Measurements from ENCODE around the gene EEF1G.
"Not testable (repeated sequence)": the region's sequence is repeated elsewhere in the genome, so short reads cannot be mapped to it uniquely, and the experiment has no call there.

DNA sequence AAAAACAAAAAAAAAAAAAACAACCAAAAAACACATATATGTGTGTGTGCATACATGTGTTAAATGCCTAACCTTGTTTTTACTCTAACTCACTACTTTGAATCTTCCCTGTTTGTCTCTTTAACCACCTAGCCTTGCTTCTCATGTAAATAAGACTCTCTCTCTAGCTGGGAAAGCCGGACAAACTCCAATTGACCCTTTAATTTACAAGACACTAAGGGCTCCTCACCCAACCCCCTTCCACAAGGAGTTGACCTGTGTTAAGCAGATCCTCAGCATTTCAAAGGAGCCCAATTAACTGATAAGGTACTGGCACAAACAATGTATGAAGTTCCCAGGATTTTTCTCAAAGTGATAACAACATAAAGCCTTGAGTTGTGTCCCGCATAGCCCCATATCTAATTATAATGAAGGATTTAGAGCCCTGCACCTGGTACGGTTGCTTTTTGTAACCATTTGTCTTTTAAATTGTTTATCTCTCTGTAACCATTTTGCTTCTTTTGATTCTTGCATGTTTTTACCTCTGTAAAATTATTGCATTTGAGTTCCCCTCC, 11.9 kb downstream of the EEF1G start:
- TF ChIP-seq, protein P1, sequence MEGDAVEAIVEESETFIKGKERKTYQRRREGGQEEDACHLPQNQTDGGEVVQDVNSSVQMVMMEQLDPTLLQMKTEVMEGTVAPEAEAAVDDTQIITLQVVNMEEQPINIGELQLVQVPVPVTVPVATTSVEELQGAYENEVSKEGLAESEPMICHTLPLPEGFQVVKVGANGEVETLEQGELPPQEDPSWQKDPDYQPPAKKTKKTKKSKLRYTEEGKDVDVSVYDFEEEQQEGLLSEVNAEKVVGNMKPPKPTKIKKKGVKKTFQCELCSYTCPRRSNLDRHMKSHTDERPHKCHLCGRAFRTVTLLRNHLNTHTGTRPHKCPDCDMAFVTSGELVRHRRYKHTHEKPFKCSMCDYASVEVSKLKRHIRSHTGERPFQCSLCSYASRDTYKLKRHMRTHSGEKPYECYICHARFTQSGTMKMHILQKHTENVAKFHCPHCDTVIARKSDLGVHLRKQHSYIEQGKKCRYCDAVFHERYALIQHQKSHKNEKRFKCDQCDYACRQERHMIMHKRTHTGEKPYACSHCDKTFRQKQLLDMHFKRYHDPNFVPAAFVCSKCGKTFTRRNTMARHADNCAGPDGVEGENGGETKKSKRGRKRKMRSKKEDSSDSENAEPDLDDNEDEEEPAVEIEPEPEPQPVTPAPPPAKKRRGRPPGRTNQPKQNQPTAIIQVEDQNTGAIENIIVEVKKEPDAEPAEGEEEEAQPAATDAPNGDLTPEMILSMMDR (IDR thresholded peaks at IDR 0.05) = not testable (repeated sequence)
- 0 out of 2 replicates have a peak, but pooled peaks have one; percentile 16 for TF ChIP-seq SP1 (CRISPR knock-in tag; conservative IDR thresholded peaks at IDR 0.05)
- TF ChIP-seq ZNF281 (CRISPR knock-in tag; IDR thresholded peaks at IDR 0.05); GRHL2 (CRISPR knock-in tag; IDR thresholded peaks at IDR 0.05; ENCODE audit: insufficient replicate concordance, severe bottlenecking); ZBTB21 (CRISPR knock-in tag; IDR thresholded peaks at IDR 0.05; ENCODE audit: borderline replicate concordance); ATF1 (CRISPR knock-in tag; IDR thresholded peaks at IDR 0.05); ESRRA (CRISPR knock-in tag; IDR thresholded peaks at IDR 0.05; ENCODE audit: borderline replicate concordance); NR2C2 (CRISPR knock-in tag; IDR thresholded peaks at IDR 0.05); HMGXB4 (CRISPR knock-in tag; IDR thresholded peaks at IDR 0.05); ZNF138 (CRISPR knock-in tag; conservative IDR thresholded peaks at IDR 0.05); TEAD1 (CRISPR knock-in tag; IDR thresholded peaks at IDR 0.05); TP53 (CRISPR knock-in tag; IDR thresholded peaks at IDR 0.05): not testable (repeated sequence)
- TF ChIP-seq, protein P2, sequence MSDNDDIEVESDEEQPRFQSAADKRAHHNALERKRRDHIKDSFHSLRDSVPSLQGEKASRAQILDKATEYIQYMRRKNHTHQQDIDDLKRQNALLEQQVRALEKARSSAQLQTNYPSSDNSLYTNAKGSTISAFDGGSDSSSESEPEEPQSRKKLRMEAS (CRISPR knock-in tag; IDR thresholded peaks at IDR 0.05) = not testable (repeated sequence)
- TF ChIP-seq, protein P3, sequence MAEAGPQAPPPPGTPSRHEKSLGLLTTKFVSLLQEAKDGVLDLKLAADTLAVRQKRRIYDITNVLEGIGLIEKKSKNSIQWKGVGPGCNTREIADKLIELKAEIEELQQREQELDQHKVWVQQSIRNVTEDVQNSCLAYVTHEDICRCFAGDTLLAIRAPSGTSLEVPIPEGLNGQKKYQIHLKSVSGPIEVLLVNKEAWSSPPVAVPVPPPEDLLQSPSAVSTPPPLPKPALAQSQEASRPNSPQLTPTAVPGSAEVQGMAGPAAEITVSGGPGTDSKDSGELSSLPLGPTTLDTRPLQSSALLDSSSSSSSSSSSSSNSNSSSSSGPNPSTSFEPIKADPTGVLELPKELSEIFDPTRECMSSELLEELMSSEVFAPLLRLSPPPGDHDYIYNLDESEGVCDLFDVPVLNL (CRISPR knock-in tag; IDR thresholded peaks at IDR 0.05; ENCODE audit: borderline replicate concordance, low read depth) = not testable (repeated sequence)

Measured in WTC11 (cell line).